Lower leg skin (tissue), 3 donors: Measurements from ENCODE around the gene PNPLA8.

Source experiments
- CTCF ChIP-seq, 3 donors: fragments of 450-650 bp; IDR thresholded peaks; one replicate each; pipeline ENCODE4 v1.5.1; 2016; ENCODE audit warnings: antibody characterized with exemption in 3 of 3, mild to moderate bottlenecking in 3 of 3, moderate library complexity in 2 of 3
- POLR2A ChIP-seq, 2 donors: fragments of 450-650 bp; IDR thresholded peaks; one replicate each; pipeline ENCODE4 v1.6.1; 2016 to 2017; ENCODE audit warnings: antibody characterized with exemption in 2 of 2, mild to moderate bottlenecking in 1 of 2, moderate library complexity in 1 of 2

- TF ChIP-seq CTCF (IDR thresholded peaks at IDR 0.05): no peak
- TF ChIP-seq POLR2A (IDR thresholded peaks at IDR 0.05): no peak
These were observed 65.9 kb downstream of the PNPLA8 start for GRCh38 chr7:108459922-108460551.
